GM18526 (cell line): ENCODE measurements around the gene ABCG5.

Source experiments
- POLR2A ChIP-seq: IDR thresholded peaks from 3 replicates; pipeline ENCODE4 v1.6.1; 2011; ENCODE audit not compliant: insufficient read length; ENCODE audit errors: extremely low read depth

The ABCG5 gene

GRCh38 chr2:43824951-43825493 lies 13.6 kb downstream of the ABCG5 start:
- TF ChIP-seq POLR2A: no peak

DNA sequence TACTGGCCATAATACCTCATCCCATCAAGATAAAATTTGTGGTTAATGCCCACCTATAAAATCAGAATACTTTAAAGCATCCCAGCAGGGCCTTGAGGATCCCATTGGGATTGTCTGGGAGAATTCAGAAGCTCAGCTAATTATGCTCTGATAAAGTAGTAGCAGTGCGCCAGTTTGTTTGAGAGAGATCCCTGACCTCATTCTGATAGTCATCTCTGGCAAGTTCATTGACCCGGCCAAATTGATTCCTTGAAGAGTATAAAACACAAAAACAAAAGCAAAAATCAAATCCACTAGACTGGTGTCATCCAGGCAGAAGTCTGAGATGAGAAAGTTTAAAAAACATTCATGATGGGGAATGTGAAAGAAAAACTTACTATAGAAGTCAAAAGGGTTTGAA lies 14.1 kb downstream of the ABCG5 start:
- TF ChIP-seq POLR2A: no peak

DNA sequence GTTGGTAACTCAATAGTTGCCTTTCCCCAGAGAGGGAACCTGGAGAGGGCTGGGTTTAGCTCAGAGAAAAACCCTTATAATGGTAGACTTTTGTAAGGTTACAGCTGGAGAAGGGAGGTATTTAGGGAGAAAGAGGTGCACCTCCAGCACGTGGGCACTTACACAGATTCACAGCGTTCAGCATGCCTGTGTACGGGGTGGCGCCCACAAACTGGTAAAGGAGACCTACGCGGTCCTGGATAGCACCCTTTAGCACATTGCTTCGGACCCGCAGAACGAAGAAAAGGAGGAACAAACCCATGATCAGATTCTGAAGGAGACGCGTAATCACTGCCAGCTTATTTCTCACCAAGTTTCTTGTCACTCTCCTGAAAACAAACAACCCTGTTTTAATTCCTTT lies 14.9 kb downstream of the ABCG5 start:
- TF ChIP-seq POLR2A: no peak

- no peak for TF ChIP-seq POLR2A
Measured at GRCh38 chr2:43822839-43823238, 15.8 kb downstream of the ABCG5 start.

DNA sequence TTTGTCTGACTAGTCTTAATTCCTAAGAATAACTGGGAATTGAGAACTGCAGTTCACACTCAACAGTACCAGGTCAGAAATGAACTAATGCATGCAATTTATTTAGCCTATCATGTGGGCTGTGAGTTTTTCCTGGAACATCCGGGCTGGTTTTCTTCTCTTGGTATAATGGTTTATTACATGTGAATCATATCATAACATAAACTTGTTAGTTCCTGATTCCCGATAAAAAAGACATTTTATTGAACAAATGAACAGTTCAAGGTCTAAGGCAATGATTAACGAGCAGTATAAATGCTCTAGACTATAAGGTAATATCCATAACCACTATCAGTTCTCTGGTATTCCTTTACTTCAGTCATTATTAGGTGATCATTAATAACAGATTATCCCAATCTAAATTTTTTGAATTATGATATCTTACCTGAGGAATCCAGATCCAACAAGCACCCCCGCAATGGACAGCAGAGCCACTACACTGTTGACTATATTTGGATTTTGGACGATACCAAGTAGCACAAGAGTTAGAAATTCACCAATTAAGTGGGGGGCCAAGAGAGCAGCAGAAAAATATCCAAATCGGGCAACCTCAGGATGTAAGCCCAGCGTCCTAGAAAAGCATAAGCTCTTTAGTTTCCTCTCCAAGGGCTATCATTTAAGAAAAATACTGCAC lies 19.0 kb downstream of the ABCG5 start:
- TF ChIP-seq POLR2A: no peak

GRCh38 chr2:43818761-43819160 lies 19.9 kb downstream of the ABCG5 start:
- TF ChIP-seq POLR2A: no peak

DNA sequence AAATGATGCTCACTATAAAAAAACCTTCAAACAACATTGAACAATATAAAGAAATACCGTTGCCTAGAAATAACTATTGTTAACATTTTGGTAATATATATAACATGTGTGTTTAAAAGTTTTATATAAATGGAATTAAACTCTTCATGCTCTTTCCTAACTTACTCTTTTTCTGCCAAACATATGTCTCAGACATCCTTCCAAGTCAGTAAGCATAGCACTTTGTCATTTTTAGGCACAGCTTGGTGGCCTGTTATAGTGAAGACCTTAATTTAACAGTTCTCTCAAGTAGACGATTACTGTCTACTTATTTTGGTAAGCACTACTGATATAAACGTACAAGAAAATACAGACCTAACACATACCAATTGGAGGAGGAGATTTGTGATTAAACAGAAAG lies 23.9 kb downstream of the ABCG5 start:
- no peak for TF ChIP-seq POLR2A

DNA sequence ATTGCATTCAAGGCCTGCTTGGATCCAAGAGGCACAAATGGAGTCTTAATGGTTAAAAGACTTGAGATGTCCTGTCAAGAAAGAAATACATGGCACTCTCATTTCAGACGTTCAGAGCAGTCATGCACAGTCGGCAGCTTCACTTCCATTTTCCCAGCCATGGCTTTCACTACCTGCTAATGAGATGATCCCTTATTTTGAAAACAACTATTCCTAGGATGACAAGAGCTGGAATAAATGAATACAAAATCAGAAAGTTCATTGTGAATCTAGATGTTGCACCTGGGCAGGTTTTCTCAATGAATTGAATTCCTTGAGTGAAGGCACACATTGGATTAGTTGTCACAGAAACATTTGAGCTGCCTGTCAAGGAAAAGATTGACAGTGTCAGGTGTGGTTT lies 25.7 kb downstream of the ABCG5 start:
- TF ChIP-seq POLR2A: no peak

DNA sequence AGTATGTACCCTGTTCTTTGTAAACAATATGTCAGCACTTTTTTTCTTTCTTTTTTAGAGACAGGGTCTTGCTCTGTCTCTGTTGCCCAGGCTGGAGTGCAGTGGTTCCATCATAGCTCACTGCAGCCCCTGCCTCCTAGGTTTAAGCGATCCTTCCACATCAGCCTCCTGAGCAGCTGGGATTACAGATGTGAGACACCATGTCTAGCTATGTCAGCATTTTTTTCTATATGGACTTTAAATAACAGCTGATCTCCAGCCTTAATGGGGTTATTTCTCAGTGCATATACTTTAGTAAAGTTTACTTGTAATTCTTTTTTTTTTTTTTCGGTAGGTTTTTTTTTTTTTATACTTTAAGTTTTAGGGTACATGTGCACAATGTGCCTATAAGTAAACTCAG lies 26.6 kb downstream of the ABCG5 start:
- no peak for TF ChIP-seq POLR2A

DNA sequence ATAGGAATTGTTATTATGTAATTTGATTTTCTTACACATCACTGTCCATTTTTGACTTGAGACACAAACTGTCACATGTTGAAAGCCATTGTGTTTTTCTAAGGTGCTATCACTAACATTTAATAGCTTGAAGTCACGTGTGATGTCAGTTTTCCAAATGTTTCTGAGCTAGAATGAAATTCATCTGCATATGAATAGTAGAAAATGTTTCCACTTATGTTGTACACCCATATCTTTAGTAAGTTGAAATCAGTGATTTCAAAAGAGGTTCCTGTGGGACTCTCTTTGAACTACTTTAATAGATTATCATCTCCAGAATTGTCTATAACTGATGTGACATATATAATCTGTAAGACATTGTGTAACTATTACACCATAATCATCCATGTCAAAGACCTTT lies 27.8 kb downstream of the ABCG5 start:
- TF ChIP-seq POLR2A: no peak

- no peak for TF ChIP-seq POLR2A
Measured at GRCh38 chr2:43810452-43810851, 28.2 kb downstream of the ABCG5 start.

- no peak for TF ChIP-seq POLR2A
Measured at GRCh38 chr2:43806719-43807031, 32.0 kb downstream of the ABCG5 start.

DNA sequence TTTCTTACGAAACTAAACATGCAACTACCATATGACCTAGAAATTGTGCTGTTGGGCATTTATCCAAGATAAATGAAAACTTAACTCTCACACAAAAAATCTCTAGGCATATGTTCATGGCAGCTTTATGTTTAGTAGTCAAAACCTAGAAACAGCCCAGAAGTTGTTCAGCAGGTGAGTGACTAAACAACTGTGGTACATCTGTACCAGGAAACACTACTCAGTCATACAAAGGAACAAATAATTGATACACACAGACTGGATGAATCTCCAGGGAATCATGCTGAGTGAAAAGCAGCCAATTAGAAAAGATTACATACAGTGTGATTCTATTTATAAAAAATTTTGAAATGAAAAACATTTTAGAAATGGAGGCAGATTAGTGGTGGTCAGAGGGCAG lies 35.5 kb downstream of the ABCG5 start:
- TF ChIP-seq POLR2A: no peak

- TF ChIP-seq POLR2A: no peak
Measured at GRCh38 chr2:43802135-43802534, 36.5 kb downstream of the ABCG5 start.

- TF ChIP-seq POLR2A: no peak
Measured at GRCh38 chr2:43800894-43801293, 37.7 kb downstream of the ABCG5 start.

DNA sequence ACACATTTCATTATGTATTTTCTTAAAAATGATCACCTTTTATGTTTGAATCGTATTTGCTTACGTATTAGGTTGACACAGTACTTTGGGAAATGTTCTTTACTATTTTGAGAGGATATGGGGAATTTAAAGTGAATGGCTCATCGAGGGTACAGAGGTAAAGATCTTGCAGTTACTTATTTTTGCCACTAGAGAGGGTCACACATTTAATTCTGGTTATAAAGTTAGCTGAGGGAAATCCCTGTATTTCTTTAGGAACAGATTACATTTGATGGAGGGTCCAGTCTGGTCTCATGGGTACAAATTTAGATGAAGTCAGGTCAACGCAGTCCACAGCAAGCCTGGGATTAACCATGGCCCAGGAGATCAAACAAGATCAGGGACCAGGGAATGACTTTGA lies 40.3 kb downstream of the ABCG5 start:
- TF ChIP-seq POLR2A: no peak

DNA sequence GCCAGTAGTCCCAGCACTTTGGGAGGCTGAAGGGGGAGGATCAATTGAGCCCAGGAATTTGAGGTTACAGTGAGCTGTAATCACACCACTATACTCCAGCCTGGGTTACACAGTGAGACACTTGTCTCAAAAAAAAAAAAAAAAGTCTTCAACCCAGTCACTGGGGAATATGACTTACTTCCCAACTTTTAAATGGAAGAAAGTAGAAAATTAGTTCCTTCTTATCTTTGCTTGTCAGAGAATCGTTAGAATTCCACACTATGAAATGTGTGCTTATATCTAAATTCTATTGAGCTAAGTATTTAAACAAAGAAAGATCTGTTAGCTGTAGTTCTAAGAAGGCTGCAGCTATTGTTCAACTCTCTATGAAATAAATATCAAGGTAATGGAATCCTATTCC lies 42.4 kb downstream of the ABCG5 start:
- no peak for TF ChIP-seq POLR2A

- TF ChIP-seq POLR2A: no peak
Measured at GRCh38 chr2:43794956-43795355, 43.7 kb downstream of the ABCG5 start.

DNA sequence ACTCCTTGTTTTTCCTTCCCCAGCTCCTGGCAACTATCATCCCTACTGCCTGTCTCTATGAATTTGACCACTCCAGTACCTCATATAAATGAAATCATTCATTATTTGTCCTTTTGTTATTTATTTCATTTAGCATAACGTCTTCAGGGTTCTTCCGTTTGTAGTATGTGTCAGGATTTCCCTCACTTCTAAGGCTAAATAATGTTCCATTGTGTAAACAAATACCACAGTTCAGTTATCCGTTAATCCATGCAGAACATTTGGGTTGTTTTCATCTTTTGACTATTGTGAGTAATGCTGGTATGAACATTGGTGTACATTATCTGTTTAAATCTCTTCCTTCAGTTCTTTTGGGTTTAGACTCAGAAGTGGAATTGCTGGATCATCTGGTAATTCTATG lies 46.0 kb downstream of the ABCG5 start:
- TF ChIP-seq POLR2A: no peak
